Thyroid gland (tissue), 4 donors: ENCODE data around the gene TGFB1I1. TPM values are rescaled to one million over a fixed set of nuclear protein-coding genes. Genes with fewer than 3 reads are reported as not detected.

ENCODE experiments used
- DNase-seq, 2 donors: peaks; one replicate each; pipeline ENCODE4 v3.0.0-alpha.2; 2019
- H3K27ac ChIP-seq, 3 donors: fragments of 200-600 bp; sonication (generic); 1 replicate in 2 of 3; 2 replicates in 1 of 3; pipeline ENCODE4 v1.5.1; 2016 to 2019; ENCODE audit warnings: mild to moderate bottlenecking in 1 of 3, moderate library complexity in 1 of 3
- H3K27me3 ChIP-seq: fragments of 200-600 bp; sonication (generic); one replicate; pipeline ENCODE4 v1.5.1; 2019
- H3K36me3 ChIP-seq, 2 donors: fragments of 200-600 bp; sonication (generic); one replicate each; pipeline ENCODE4 v1.5.1; 2016 to 2019
- H3K4me1 ChIP-seq, 2 donors: fragments of 200-600 bp; sonication (generic); one replicate each; pipeline ENCODE4 v1.5.1; 2017 to 2019
- H3K4me3 ChIP-seq, 3 donors: fragments of 200-600 bp; sonication (generic); replicated peaks in 1 of 3; 1 replicate in 2 of 3; 2 replicates in 1 of 3; pipeline ENCODE4 v1.5.1; 2016; ENCODE audit warnings: mild to moderate bottlenecking in 1 of 3
- H3K9me3 ChIP-seq: fragments of 200-600 bp; sonication (generic); one replicate; pipeline ENCODE4 v1.5.1; 2017
- CTCF ChIP-seq, 6 experiments: fragments of 200-600 bp in 3 of 6; fragments of 450-650 bp in 3 of 6; sonication (generic) in 3 of 6; IDR thresholded peaks; one replicate each; pipeline ENCODE4 v1.5.1; 2016 to 2019; ENCODE audit warnings: antibody characterized with exemption in 6 of 6, mild to moderate bottlenecking in 2 of 6, inconsistent platforms in 1 of 6, moderate library complexity in 1 of 6
- POLR2A ChIP-seq, 2 donors: fragments of 450-650 bp; IDR thresholded peaks; one replicate each; pipeline ENCODE4 v1.6.1; 2017; ENCODE audit warnings: antibody characterized with exemption in 2 of 2, mild to moderate bottlenecking in 2 of 2, moderate library complexity in 1 of 2
- WGBS, 2 donors: methylation state at CpG; one replicate each; pipeline ENCODE4 v1.1.5; 2017; 5-methylcytosine and 5-hydroxymethylcytosine counted together
- intact Hi-C: fragments of 100-400 bp; cut with DNase I; formaldehyde crosslinking; loops from one replicate; pipeline ENCODE4 v1.15.1; 2023
- total RNA-seq, 4 donors: library from RNA; depleted of rRNA; stranded (reverse); fragments of >200 nt; gene quantifications; one replicate each; pipeline ENCODE4 v1.2.3, GENCODE V29; 2016

The TGFB1I1 gene
- total RNA-seq, 4 donors from 2014 or later = 11.0 to 23.5 (median 20.0) TPM

- intact Hi-C loops = no loop called here
- TF ChIP-seq CTCF (IDR thresholded peaks at IDR 0.05) (no peak), POLR2A (IDR thresholded peaks at IDR 0.05) (no peak)
- no peak overlapping the region for H3K27ac ChIP-seq
- no peaks in the 10 kb centered on the region for H3K9me3 ChIP-seq
- no peaks in the 10 kb centered on the region for H3K27me3 ChIP-seq
- peaks cover 12 to 14% of the 10 kb centered on the region in 2 donors for H3K4me1 ChIP-seq
- H3K36me3 ChIP-seq = peaks cover 28 to 32% of the 10 kb centered on the region in 2 donors
- WGBS, 2 donors = 90 to 96% methylated on average over 8 of the region's 8 CpGs
- DNase-seq = no peak
- no peak overlapping the region for H3K4me3 ChIP-seq
Observed at GRCh38 chr16:31491778-31492418, 19.9 kb downstream of the TGFB1I1 start.

- 94% methylated on average over 18 of the region's 18 CpGs for WGBS, 2 donors
Observed at GRCh38 chr16:31493506-31494125, 21.7 kb downstream of the TGFB1I1 start.

GRCh38 chr16:31496670-31497069, 24.7 kb downstream of the TGFB1I1 start:
- no peak overlapping the region for H3K27ac ChIP-seq
- peaks cover 0 to 6% of the 10 kb centered on the region in 2 donors for H3K4me1 ChIP-seq
- H3K4me3 ChIP-seq = no peak overlapping the region
- intact Hi-C loops = no loop called here
- H3K9me3 ChIP-seq = no peaks in the 10 kb centered on the region
- TF ChIP-seq CTCF (IDR thresholded peaks at IDR 0.05) (no peak), POLR2A (IDR thresholded peaks at IDR 0.05) (no peak)
- H3K27me3 ChIP-seq = no peaks in the 10 kb centered on the region
- 74 to 76% methylated on average over 6 to 10 of the region's 10 CpGs for WGBS, 2 donors
- peaks cover 42 to 54% of the 10 kb centered on the region in 2 donors for H3K36me3 ChIP-seq
- no peak for DNase-seq

More at GRCh38 chr16:31493506-31494125, 21.7 kb downstream of the TGFB1I1 start:
- Histone ChIP-seq H3K4me3 (no peak overlapping the region), H3K36me3 (peaks cover 38 to 42% of the 10 kb centered on the region in 2 donors), H3K27me3 (no peaks in the 10 kb centered on the region), H3K9me3 (no peaks in the 10 kb centered on the region), H3K4me1 (peaks cover under 1 to 2% of the 10 kb centered on the region in 2 donors), H3K27ac (no peak overlapping the region)
- intact Hi-C loops = no loop called here
- DNase-seq = no peak
- TF ChIP-seq CTCF (IDR thresholded peaks at IDR 0.05) (no peak), POLR2A (IDR thresholded peaks at IDR 0.05) (no peak)

- Histone ChIP-seq H3K4me1 (peaks cover 7 to 24% of the 10 kb centered on the region in 2 donors), H3K27me3 (no peaks in the 10 kb centered on the region), H3K27ac (no peak overlapping the region), H3K4me3 (no peak overlapping the region), H3K9me3 (no peaks in the 10 kb centered on the region), H3K36me3 (peaks cover 31 to 38% of the 10 kb centered on the region in 2 donors)
- intact Hi-C loops = no loop called here
- 96 to 99% methylated on average over 8 of the region's 8 CpGs for WGBS, 2 donors
- no peak for TF ChIP-seq POLR2A (IDR thresholded peaks at IDR 0.05)
- TF ChIP-seq CTCF (IDR thresholded peaks at IDR 0.05) = no peak
- DNase-seq = no peak
Observed at GRCh38 chr16:31498493-31498892, 26.5 kb downstream of the TGFB1I1 start.

GRCh38 chr16:31499928-31500327, 28.0 kb downstream of the TGFB1I1 start:
- intact Hi-C loops = no loop called here
- TF ChIP-seq POLR2A (IDR thresholded peaks at IDR 0.05) = no peak
- no peak for TF ChIP-seq CTCF (IDR thresholded peaks at IDR 0.05)
- H3K4me3 ChIP-seq = no peak overlapping the region
- 94 to 97% methylated on average over 8 of the region's 8 CpGs for WGBS, 2 donors
- H3K36me3 ChIP-seq = peaks cover 26 to 35% of the 10 kb centered on the region in 2 donors
- DNase-seq = no peak
- H3K27me3 ChIP-seq = no peaks in the 10 kb centered on the region
- H3K27ac ChIP-seq = no peak overlapping the region
- no peaks in the 10 kb centered on the region for H3K9me3 ChIP-seq
- peaks cover 7 to 37% of the 10 kb centered on the region in 2 donors for H3K4me1 ChIP-seq
